ENCODE data around the gene SUMO4.

Gene SUMO4

GRCh38 chr6:149389509-149390297 lies 10.4 kb upstream of the SUMO4 start:
- no peak for DNase-seq (ENCODE audit: low read depth, low spot score)

- DNase-seq (ENCODE audit: low read depth, low spot score) = no peak
These were observed 8.0 kb upstream of the SUMO4 start for GRCh38 chr6:149392093-149392492.

GRCh38 chr6:149392535-149392934 lies 7.5 kb upstream of the SUMO4 start:
- no peak for DNase-seq (ENCODE audit: low read depth, low spot score)

GRCh38 chr6:149393002-149393679 lies 6.9 kb upstream of the SUMO4 start:
- DNase-seq (ENCODE audit: low read depth, low spot score) = no peak

GRCh38 chr6:149395185-149395584 lies 4.9 kb upstream of the SUMO4 start:
- DNase-seq (ENCODE audit: low read depth, low spot score) = no peak

GRCh38 chr6:149397384-149397783 lies 2.7 kb upstream of the SUMO4 start:
- DNase-seq (ENCODE audit: low read depth, low spot score) = no peak

GRCh38 chr6:149403534-149403933 lies 3.5 kb downstream of the SUMO4 start:
- no peak for DNase-seq (ENCODE audit: low read depth, low spot score)

GRCh38 chr6:149405823-149406765 lies 6.0 kb downstream of the SUMO4 start:
- no peak for DNase-seq (ENCODE audit: low read depth, low spot score)

- DNase-seq (ENCODE audit: low read depth, low spot score) = no peak
These were observed 9.6 kb downstream of the SUMO4 start for GRCh38 chr6:149409617-149410016.

GRCh38 chr6:149410557-149410956 lies 10.5 kb downstream of the SUMO4 start:
- no peak for DNase-seq (ENCODE audit: low read depth, low spot score)

GRCh38 chr6:149414009-149414408 lies 13.9 kb downstream of the SUMO4 start:
- DNase-seq (ENCODE audit: low read depth, low spot score) = no peak

- DNase-seq (ENCODE audit: low read depth, low spot score) = no peak
These were observed 14.8 kb downstream of the SUMO4 start for GRCh38 chr6:149414821-149415220.

- no peak for DNase-seq (ENCODE audit: low read depth, low spot score)
These were observed 19.8 kb downstream of the SUMO4 start for GRCh38 chr6:149419696-149420404.

GRCh38 chr6:149421132-149421531 lies 21.1 kb downstream of the SUMO4 start:
- no peak for DNase-seq (ENCODE audit: low read depth, low spot score)

- DNase-seq (ENCODE audit: low read depth, low spot score) = no peak
These were observed 22.5 kb downstream of the SUMO4 start for GRCh38 chr6:149422581-149422980.

- DNase-seq (ENCODE audit: low read depth, low spot score) = no peak
These were observed 23.9 kb downstream of the SUMO4 start for GRCh38 chr6:149423964-149424440.

- no peak for DNase-seq (ENCODE audit: low read depth, low spot score)
These were observed 25.2 kb downstream of the SUMO4 start for GRCh38 chr6:149425224-149425623.

- no peak for DNase-seq (ENCODE audit: low read depth, low spot score)
These were observed 25.7 kb downstream of the SUMO4 start for GRCh38 chr6:149425754-149426153.

- no peak for DNase-seq (ENCODE audit: low read depth, low spot score)
These were observed 28.5 kb downstream of the SUMO4 start for GRCh38 chr6:149428606-149429005.

- no peak for DNase-seq (ENCODE audit: low read depth, low spot score)
These were observed 29.6 kb downstream of the SUMO4 start for GRCh38 chr6:149429427-149430360.
